ENCODE measurements around the gene CIT.

Gene CIT

GRCh38 chr12:119827760-119828159 lies 49.4 kb downstream of the CIT start (continued):
- TF ChIP-seq ZNF776 (tag by site-specific recombination; IDR thresholded peaks at IDR 0.05; ENCODE audit: borderline replicate concordance) (no peak), ZEB2 (tag by site-specific recombination; IDR thresholded peaks at IDR 0.05) (no peak), ZNF510 (tag by site-specific recombination; IDR thresholded peaks at IDR 0.05; ENCODE audit: insufficient replicate concordance) (no peak), ZNF280D (tag by site-specific recombination; IDR thresholded peaks at IDR 0.05) (no peak), ZNF19 (tag by site-specific recombination; IDR thresholded peaks at IDR 0.05; ENCODE audit: low read depth) (no peak), GLI4 (tag by site-specific recombination; IDR thresholded peaks at IDR 0.05) (no peak), ZNF148 (tag by site-specific recombination; IDR thresholded peaks at IDR 0.05; ENCODE audit: borderline replicate concordance) (no peak), ZNF747 (tag by site-specific recombination; IDR thresholded peaks at IDR 0.05) (no peak), ZNF600 (tag by site-specific recombination; IDR thresholded peaks at IDR 0.05) (no peak)

- Histone ChIP-seq H3K4me1 (ENCODE audit: control insufficient read depth, insufficient read depth, low read length) (no peaks in the 10 kb centered on the region), H3K9me3 (ENCODE audit: control insufficient read depth, insufficient read depth, low read depth, low read length) (no peaks in the 10 kb centered on the region), H3K36me3 (ENCODE audit: control insufficient read depth in 2 of 2, insufficient read depth in 1 of 2, low read length in 2 of 2) (peaks cover 25 to 58% of the 10 kb centered on the region in 2 experiments), H3K4me3 (ENCODE audit: low read depth, low read length) (no peak overlapping the region), H3K27ac (ENCODE audit: extremely low read depth, low read depth, low read length) (no peak overlapping the region)
- ChIA-PET POLR2A (no interaction called here), CTCF (interaction anchor here (0.6 to 1.2 kb wide), 4 partner anchors 22 to 202 kb away, joined by 3 to 4 read pairs (median 4); no protein-coding TSS in a partner anchor)
- TF ChIP-seq ZNF341 (tag by site-specific recombination; IDR thresholded peaks at IDR 0.05; ENCODE audit: low read depth) (no peak), ZFP37 (tag by site-specific recombination; IDR thresholded peaks at IDR 0.05) (no peak), ZNF561 (tag by site-specific recombination; IDR thresholded peaks at IDR 0.05; ENCODE audit: borderline replicate concordance) (no peak), ZNF324 (tag by site-specific recombination; IDR thresholded peaks at IDR 0.05) (no peak)
These were observed 50.3 kb downstream of the CIT start for GRCh38 chr12:119826661-119827445.

- Histone ChIP-seq H3K4me3 (ENCODE audit: low read depth, low read length) (no peak overlapping the region), H3K27ac (ENCODE audit: extremely low read depth, low read depth, low read length) (no peak overlapping the region), H3K36me3 (ENCODE audit: control insufficient read depth in 2 of 2, insufficient read depth in 1 of 2, low read length in 2 of 2) (peaks cover 22 to 54% of the 10 kb centered on the region in 2 experiments), H3K9me3 (ENCODE audit: control insufficient read depth, insufficient read depth, low read depth, low read length) (no peaks in the 10 kb centered on the region), H3K4me1 (ENCODE audit: control insufficient read depth, insufficient read depth, low read length) (no peaks in the 10 kb centered on the region)
- POLR2A ChIA-PET = no interaction called here
- CTCF ChIA-PET = no interaction called here
- TF ChIP-seq ZNF501 (tag by site-specific recombination; IDR thresholded peaks at IDR 0.05) (no peak), ZNF571 (tag by site-specific recombination; IDR thresholded peaks at IDR 0.05) (no peak), ZNF624 (tag by site-specific recombination; IDR thresholded peaks at IDR 0.05) (no peak), ZNF114 (tag by site-specific recombination; IDR thresholded peaks at IDR 0.05) (no peak), ZNF274 (IDR thresholded peaks at IDR 0.05; ENCODE audit: low read length) (no peak), ZNF274 (tag by site-specific recombination; IDR thresholded peaks at IDR 0.05; ENCODE audit: borderline replicate concordance) (no peak), ZNF132 (tag by site-specific recombination; IDR thresholded peaks at IDR 0.05; ENCODE audit: borderline replicate concordance) (no peak), ZNF146 (tag by site-specific recombination; IDR thresholded peaks at IDR 0.05) (no peak), ZNF623 (tag by site-specific recombination; IDR thresholded peaks at IDR 0.05) (no peak), SP3 (tag by site-specific recombination; IDR thresholded peaks at IDR 0.05) (no peak), KLF1 (tag by site-specific recombination; IDR thresholded peaks at IDR 0.05) (no peak), BCL11B (tag by site-specific recombination; IDR thresholded peaks at IDR 0.05; ENCODE audit: low read depth) (no peak), ZBTB11 (tag by site-specific recombination; conservative IDR thresholded peaks at IDR 0.05; ENCODE audit: low read depth) (no peak)
These were observed 51.9 kb downstream of the CIT start for GRCh38 chr12:119825262-119825661.
